Vagina (tissue), 2 donors: ENCODE results near the gene GRM2. TPM values are rescaled to one million over a fixed set of nuclear protein-coding genes. Genes with fewer than 3 reads are reported as not detected.
A peak's percentile ranks its signal among the peaks of the same experiment; 100 is the strongest.

ENCODE experiments used
- DNase-seq, 2 donors: peaks; one replicate each; pipeline ENCODE4 v3.0.0-alpha.2; 2017; ENCODE audit errors: extremely low spot score in 2 of 2
- H3K27ac ChIP-seq: fragments of 200-600 bp; sonication (generic); one replicate; pipeline ENCODE4 v1.5.1; 2019
- H3K27me3 ChIP-seq: fragments of 200-600 bp; sonication (generic); one replicate; pipeline ENCODE4 v1.5.1; 2019
- H3K36me3 ChIP-seq, 2 donors: fragments of 200-600 bp; sonication (generic); one replicate each; pipeline ENCODE4 v1.5.1; 2017 to 2019
- H3K4me1 ChIP-seq: fragments of 200-600 bp; sonication (generic); one replicate; pipeline ENCODE4 v1.5.1; 2019
- H3K4me3 ChIP-seq, 2 donors: fragments of 200-600 bp; sonication (generic); 1 replicate in 1 of 2; 2 replicates in 1 of 2; pipeline ENCODE4 v1.5.1; 2016 to 2019
- H3K9me3 ChIP-seq: fragments of 200-600 bp; sonication (generic); one replicate; pipeline ENCODE4 v1.5.1; 2019
- CTCF ChIP-seq, 3 experiments: fragments of 450-650 bp in 2 of 3; fragments of 200-600 bp in 1 of 3; sonication (generic) in 1 of 3; IDR thresholded peaks; one replicate each; pipeline ENCODE4 v1.5.1; 2017 to 2019; ENCODE audit warnings: antibody characterized with exemption in 3 of 3, mild to moderate bottlenecking in 2 of 3, moderate library complexity in 2 of 3
- POLR2A ChIP-seq, 2 donors: fragments of 450-650 bp; IDR thresholded peaks; one replicate each; pipeline ENCODE4 v1.6.1; 2017; ENCODE audit warnings: antibody characterized with exemption in 2 of 2, mild to moderate bottlenecking in 2 of 2, moderate library complexity in 2 of 2
- POLR2AphosphoS5 ChIP-seq, 2 donors: sonication (generic); formaldehyde crosslinking; IDR thresholded peaks; one replicate each; pipeline ENCODE4 v1.9.0; 2017; ENCODE audit warnings: antibody characterized with exemption in 2 of 2, mild to moderate bottlenecking in 2 of 2, low read depth in 1 of 2; ENCODE audit not compliant: insufficient read depth in 1 of 2
- intact Hi-C: fragments of 100-400 bp; cut with DNase I; formaldehyde crosslinking; loops from one replicate; pipeline ENCODE4 v1.15.1; 2023
- total RNA-seq: library from RNA; depleted of rRNA; stranded (reverse); fragments of >200 nt; gene quantifications from one replicate; pipeline ENCODE4 v1.2.3, GENCODE V29; 2016

Gene GRM2
- total RNA-seq, 1 donor from 2014 or later, result not detected

- H3K27me3 ChIP-seq, result no peaks in the 10 kb centered on the region
- no peak for DNase-seq
- TF ChIP-seq CTCF (IDR thresholded peaks at IDR 0.05) (no peak), POLR2AphosphoS5 (IDR thresholded peaks at IDR 0.05; ENCODE audit: insufficient read depth in 1 of 2, low read depth in 1 of 2) (no peak), POLR2A (IDR thresholded peaks at IDR 0.05) (no peak)
- H3K27ac ChIP-seq, result no peak overlapping the region
- intact Hi-C loops, result no loop called here
- H3K4me1 ChIP-seq, result peaks cover 58% of the 10 kb centered on the region
- no peak overlapping the region for H3K4me3 ChIP-seq
- H3K36me3 ChIP-seq, result peaks cover 0 to 26% of the 10 kb centered on the region in 2 donors
- H3K9me3 ChIP-seq, result no peaks in the 10 kb centered on the region
Measured at GRCh38 chr3:51680196-51680595, 26.7 kb upstream of the GRM2 start.

GRCh38 chr3:51680663-51681230 is 26.1 kb upstream of the GRM2 start:
- H3K9me3 ChIP-seq, result no peaks in the 10 kb centered on the region
- TF ChIP-seq POLR2AphosphoS5 (IDR thresholded peaks at IDR 0.05; ENCODE audit: insufficient read depth in 1 of 2, low read depth in 1 of 2), result no peak
- no peak for TF ChIP-seq POLR2A (IDR thresholded peaks at IDR 0.05)
- TF ChIP-seq CTCF (IDR thresholded peaks at IDR 0.05), result no peak
- no peak for DNase-seq
- intact Hi-C loops, result no loop called here
- H3K27me3 ChIP-seq, result no peaks in the 10 kb centered on the region
- H3K36me3 ChIP-seq, result peaks cover 0 to 30% of the 10 kb centered on the region in 2 donors
- H3K4me3 ChIP-seq, result no peak overlapping the region
- H3K4me1 ChIP-seq, result peaks cover 56% of the 10 kb centered on the region
- H3K27ac ChIP-seq, result peak overlapping the region; percentile 5

- Histone ChIP-seq H3K4me3 (no peak overlapping the region), H3K36me3 (peaks cover 0 to 31% of the 10 kb centered on the region in 2 donors), H3K27ac (no peak overlapping the region), H3K9me3 (no peaks in the 10 kb centered on the region), H3K27me3 (no peaks in the 10 kb centered on the region), H3K4me1 (peaks cover 56% of the 10 kb centered on the region)
- TF ChIP-seq POLR2A (IDR thresholded peaks at IDR 0.05), result no peak
- no peak for TF ChIP-seq POLR2AphosphoS5 (IDR thresholded peaks at IDR 0.05; ENCODE audit: insufficient read depth in 1 of 2, low read depth in 1 of 2)
- TF ChIP-seq CTCF (IDR thresholded peaks at IDR 0.05), result no peak
- intact Hi-C loops, result no loop called here
- no peak for DNase-seq
Measured at GRCh38 chr3:51681453-51681852, 25.4 kb upstream of the GRM2 start.

GRCh38 chr3:51682079-51682478 is 24.8 kb upstream of the GRM2 start:
- TF ChIP-seq POLR2A (IDR thresholded peaks at IDR 0.05) (no peak), CTCF (IDR thresholded peaks at IDR 0.05) (peak; percentile 38 to 81 (median 72))
- Histone ChIP-seq H3K4me1 (peaks cover 59% of the 10 kb centered on the region), H3K4me3 (no peak overlapping the region), H3K9me3 (no peaks in the 10 kb centered on the region), H3K27me3 (no peaks in the 10 kb centered on the region), H3K27ac (no peak overlapping the region), H3K36me3 (peaks cover 0 to 31% of the 10 kb centered on the region in 2 donors)
- no peak for DNase-seq
- intact Hi-C loops, result no loop called here

GRCh38 chr3:51682526-51682925 is 24.3 kb upstream of the GRM2 start:
- H3K9me3 ChIP-seq, result no peaks in the 10 kb centered on the region
- H3K36me3 ChIP-seq, result peaks cover 0 to 32% of the 10 kb centered on the region in 2 donors
- no peak overlapping the region for H3K4me3 ChIP-seq
- DNase-seq, result no peak
- TF ChIP-seq CTCF (IDR thresholded peaks at IDR 0.05), result no peak
- no peak for TF ChIP-seq POLR2AphosphoS5 (IDR thresholded peaks at IDR 0.05; ENCODE audit: insufficient read depth in 1 of 2, low read depth in 1 of 2)
- no peak for TF ChIP-seq POLR2A (IDR thresholded peaks at IDR 0.05)
- no peaks in the 10 kb centered on the region for H3K27me3 ChIP-seq
- H3K27ac ChIP-seq, result no peak overlapping the region
- intact Hi-C loops, result no loop called here
- peaks cover 60% of the 10 kb centered on the region for H3K4me1 ChIP-seq
